ENCODE measurements around the gene MEGF6.

DNA sequence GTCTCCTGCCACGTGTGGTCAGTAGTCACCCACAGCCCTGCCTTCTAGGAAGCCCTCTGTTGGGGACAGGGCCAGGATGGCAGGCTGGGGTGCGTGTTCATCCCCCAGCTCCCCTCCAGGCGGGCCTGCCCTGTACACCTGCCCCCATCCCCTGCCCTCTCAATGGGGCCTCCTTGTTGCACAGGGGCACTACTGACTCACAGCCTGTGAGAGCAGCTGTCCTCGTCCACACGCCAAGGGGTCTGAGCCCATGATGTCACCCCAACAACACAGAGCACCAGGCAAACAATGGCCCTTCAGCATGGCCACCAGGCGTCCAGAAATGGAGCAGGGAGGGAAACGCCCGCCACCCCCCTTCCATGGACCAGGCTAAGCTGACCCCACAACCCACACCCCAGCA, 92.6 kb downstream of the MEGF6 start:
- TF ChIP-seq, protein P1, sequence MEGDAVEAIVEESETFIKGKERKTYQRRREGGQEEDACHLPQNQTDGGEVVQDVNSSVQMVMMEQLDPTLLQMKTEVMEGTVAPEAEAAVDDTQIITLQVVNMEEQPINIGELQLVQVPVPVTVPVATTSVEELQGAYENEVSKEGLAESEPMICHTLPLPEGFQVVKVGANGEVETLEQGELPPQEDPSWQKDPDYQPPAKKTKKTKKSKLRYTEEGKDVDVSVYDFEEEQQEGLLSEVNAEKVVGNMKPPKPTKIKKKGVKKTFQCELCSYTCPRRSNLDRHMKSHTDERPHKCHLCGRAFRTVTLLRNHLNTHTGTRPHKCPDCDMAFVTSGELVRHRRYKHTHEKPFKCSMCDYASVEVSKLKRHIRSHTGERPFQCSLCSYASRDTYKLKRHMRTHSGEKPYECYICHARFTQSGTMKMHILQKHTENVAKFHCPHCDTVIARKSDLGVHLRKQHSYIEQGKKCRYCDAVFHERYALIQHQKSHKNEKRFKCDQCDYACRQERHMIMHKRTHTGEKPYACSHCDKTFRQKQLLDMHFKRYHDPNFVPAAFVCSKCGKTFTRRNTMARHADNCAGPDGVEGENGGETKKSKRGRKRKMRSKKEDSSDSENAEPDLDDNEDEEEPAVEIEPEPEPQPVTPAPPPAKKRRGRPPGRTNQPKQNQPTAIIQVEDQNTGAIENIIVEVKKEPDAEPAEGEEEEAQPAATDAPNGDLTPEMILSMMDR (IDR thresholded peaks at IDR 0.05), result no peak
- TF ChIP-seq ZFX (IDR thresholded peaks at IDR 0.05; ENCODE audit: borderline replicate concordance), result no peak
